Epithelial cell of proximal tubule (primary cell): ENCODE data around the gene FZD4. TPM values are rescaled to one million over a fixed set of nuclear protein-coding genes. Genes with fewer than 3 reads are reported as not detected.

ENCODE experiments used
- DNase-seq: peaks from one replicate; pipeline ENCODE4 v3.0.0-alpha.2; 2011; ENCODE audit warnings: low read depth
- H3K4me3 ChIP-seq: 2 replicates; pipeline ENCODE4 v1.5.1; 2011; ENCODE audit warnings: low read depth, mild to moderate bottlenecking, low read length
- total RNA-seq: library from RNA; depleted of rRNA; stranded (reverse); fragments of >200 nt; gene quantifications from 2 replicates; pipeline ENCODE4 v1.2.3, GENCODE V29; 2015
- TF ChIP-seq, protein P1 (sequence below): conservative IDR thresholded peaks from 2 replicates; pipeline ENCODE4 v1.5.1; 2012; ENCODE audit warnings: low read depth, mild to moderate bottlenecking, low read length

The FZD4 gene
- total RNA-seq, 1 donor from 2014 or later = 4.7 TPM

DNA sequence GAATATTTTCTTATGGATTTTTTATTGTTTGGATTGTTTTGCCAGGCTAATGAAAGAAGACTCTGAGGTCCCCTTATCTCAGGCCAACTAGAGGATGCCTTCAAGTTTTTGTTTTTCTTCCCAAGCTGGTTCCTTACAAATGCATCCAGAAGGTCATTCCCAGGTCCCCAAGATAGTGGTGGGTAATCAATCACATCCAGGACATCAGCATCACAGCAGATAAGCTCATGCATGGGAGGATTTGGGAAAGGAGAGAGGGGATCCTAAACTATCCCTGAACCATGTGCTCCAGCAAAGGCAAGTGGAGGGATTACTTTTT, 20.7 kb downstream of the FZD4 start:
- no peak for DNase-seq
- H3K4me3 ChIP-seq = no peak overlapping the region
- TF ChIP-seq, protein P1, sequence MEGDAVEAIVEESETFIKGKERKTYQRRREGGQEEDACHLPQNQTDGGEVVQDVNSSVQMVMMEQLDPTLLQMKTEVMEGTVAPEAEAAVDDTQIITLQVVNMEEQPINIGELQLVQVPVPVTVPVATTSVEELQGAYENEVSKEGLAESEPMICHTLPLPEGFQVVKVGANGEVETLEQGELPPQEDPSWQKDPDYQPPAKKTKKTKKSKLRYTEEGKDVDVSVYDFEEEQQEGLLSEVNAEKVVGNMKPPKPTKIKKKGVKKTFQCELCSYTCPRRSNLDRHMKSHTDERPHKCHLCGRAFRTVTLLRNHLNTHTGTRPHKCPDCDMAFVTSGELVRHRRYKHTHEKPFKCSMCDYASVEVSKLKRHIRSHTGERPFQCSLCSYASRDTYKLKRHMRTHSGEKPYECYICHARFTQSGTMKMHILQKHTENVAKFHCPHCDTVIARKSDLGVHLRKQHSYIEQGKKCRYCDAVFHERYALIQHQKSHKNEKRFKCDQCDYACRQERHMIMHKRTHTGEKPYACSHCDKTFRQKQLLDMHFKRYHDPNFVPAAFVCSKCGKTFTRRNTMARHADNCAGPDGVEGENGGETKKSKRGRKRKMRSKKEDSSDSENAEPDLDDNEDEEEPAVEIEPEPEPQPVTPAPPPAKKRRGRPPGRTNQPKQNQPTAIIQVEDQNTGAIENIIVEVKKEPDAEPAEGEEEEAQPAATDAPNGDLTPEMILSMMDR = no peak

DNA sequence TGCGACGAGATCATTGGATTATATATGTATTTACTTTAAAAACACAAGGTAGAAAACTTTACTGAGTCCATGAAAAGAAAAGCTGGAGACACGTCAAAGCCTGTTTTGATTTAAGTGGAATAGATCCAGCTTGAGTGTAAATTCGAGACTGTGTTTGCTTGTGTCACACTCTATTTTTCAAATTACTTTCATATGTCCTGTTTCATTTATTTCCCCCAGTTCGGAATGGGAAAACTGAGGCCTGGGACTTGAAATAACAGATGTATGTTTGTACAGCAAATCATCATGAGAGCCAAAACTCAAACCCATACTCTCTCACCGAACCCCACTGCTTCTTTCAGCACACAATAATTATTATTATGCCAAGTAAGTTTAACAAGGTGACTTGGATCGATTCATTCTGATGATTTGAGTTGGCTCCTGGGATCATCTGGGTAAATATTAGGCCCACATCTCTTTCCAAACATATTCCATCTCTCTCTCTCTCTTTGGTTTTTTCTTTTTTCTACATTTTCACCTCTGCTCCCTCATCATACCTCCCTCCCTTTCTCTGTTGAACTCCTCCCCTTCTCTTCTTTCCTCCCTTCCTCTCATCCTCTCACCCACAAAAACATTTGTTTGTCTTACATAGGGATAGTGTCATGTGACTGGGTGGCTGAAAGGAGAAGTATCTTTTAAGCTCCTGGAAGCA, 21.2 kb downstream of the FZD4 start:
- DNase-seq = no peak
- no peak overlapping the region for H3K4me3 ChIP-seq
- TF ChIP-seq, protein P1 = no peak

DNA sequence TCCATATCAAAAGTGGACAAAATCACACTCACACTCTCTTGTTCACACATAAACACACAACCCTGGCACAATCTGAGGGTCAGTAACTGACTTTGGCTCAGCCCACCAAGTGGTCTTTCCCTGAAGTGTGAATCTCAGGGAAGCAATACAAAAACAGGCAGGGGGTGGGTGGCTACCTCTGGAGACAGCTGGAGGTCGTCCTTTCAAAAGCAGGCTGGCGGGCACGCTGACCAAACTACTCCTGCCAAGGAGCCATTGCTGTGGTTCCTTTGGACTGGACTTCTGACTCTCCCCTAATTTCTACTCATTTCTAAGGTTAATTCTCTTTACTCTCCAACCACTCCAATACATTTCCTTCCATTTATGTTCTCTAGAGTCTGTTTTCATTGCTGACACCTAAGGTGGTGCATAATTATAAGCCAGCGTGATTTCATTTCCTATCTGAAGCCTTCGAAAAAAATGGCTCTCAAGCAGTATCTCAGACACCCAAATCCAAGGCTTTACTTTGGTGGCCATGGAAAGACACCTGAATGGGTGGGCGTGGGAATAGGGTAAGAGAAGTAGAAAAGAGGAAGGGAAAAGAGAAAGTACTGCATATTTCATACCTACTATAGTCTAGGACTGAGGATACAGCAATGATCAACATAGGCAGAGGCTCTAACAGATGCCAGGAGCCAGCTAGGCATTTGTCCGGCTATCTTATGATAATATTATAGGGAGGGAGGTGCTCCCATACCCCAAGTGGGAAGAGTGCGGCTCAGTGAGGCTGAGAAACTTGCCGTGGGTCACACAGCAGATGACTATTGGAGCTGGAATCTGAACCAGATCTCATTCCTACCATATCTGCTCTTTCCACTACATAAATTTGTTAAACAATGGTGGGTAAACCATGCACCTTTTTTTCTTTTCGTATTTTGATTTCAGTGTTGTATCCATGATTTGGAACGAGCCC, 22.0 kb downstream of the FZD4 start:
- TF ChIP-seq, protein P1 = no peak
- H3K4me3 ChIP-seq = no peak overlapping the region
- DNase-seq = no peak

DNA sequence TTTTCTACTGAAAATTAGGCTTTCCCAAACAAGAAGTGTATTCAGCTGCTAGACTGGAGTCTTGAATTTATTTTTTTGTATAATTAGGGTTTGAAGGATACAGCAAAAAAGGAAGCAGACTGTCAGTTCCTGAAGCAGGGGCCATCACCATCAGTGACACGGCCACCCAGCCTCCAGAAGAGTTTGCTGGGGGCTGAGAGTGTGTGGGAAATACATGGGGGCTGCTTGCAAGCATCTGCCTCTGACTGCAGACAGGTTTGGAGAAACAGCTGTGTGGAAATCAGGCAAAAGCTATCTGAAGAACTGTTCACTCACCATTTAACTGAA, 23.0 kb downstream of the FZD4 start:
- TF ChIP-seq, protein P1 = no peak
- H3K4me3 ChIP-seq = no peak overlapping the region
- no peak for DNase-seq

DNA sequence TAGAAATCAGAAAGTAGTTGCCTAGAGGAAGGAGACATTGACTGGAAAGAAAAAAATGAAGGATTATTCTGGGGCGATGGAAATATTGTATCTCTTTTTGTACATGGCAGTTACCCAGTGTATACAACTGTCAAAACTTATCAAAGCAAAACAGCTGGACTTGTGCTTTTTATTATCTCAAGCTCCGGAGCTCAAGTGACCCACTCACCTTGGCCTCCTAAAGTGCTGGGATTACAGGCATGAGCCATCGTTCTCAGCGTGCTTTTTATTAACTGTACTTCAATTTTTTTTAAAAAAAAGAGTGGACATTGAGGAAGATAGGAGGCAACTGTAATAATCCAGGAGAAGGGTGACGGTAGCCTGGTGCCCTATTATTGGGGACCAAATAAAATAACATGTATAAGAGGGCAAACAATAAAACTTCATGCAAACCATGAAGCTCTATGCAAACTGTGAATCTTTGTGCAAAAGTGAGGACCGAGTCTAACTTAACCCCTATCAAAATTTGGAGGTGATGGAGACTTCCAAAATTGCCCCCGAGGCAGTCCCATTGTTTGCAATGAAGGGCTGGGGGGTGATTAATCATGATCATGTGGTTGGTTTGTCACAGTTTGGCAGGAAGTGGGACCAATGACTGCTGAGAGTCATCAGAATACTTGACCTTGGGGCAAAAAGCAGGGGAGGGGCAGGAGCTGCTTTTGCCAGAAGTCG, 23.5 kb downstream of the FZD4 start:
- no peak for DNase-seq
- TF ChIP-seq, protein P1 = no peak
- no peak overlapping the region for H3K4me3 ChIP-seq

DNA sequence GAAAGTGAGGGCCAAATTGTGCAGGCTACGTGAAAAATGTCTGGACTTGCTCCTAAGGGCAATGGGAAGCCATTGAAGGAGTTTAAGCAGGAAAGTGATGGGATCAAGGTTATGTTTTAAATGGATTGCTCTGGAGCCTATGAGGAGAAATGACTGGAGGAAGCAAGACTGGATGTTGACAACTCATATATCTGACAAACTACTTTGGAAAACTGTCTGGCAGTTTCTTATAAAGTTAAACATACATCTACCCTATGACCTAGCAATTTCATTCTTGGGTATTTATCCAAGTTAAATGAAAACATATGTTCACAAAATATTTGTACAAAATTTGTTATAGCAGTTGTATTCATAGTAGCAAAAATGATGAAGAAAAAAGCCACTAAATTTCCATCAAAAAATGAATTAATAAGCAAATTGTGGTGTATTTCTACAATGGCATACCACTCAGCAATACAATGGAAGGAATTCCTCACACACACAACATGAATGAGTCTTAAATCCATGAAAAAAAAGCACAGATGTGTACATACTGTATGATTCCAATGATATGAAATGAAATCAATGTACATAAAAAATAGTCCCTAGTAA, 24.1 kb downstream of the FZD4 start:
- DNase-seq = no peak
- H3K4me3 ChIP-seq = no peak overlapping the region
- TF ChIP-seq, protein P1 = no peak
